Fibroblast of lung (primary cell): Measurements from ENCODE around the gene G6PC1. TPM values are rescaled to one million over a fixed set of nuclear protein-coding genes. Genes with fewer than 3 reads are reported as not detected.
A peak's percentile ranks its signal among the peaks of the same experiment; 100 is the strongest.
"Not testable (repeated sequence)": the region's sequence is repeated elsewhere in the genome, so short reads cannot be mapped to it uniquely, and the experiment has no call there.

Experiments used
- DNase-seq, 2 donors: peaks; one replicate each; pipeline versions ENCODE4 v3.0.0 to v3.0.0-alpha.2; 2010; ENCODE audit warnings: low read depth in 2 of 2
- H2AFZ ChIP-seq: 2 replicates; pipeline ENCODE4 v1.5.1; 2012; ENCODE audit warnings: low read length, control low read depth, inconsistent platforms
- H3K27ac ChIP-seq: 2 replicates; pipeline ENCODE4 v1.5.1; 2011; ENCODE audit warnings: low read length, control low read depth; ENCODE audit not compliant: insufficient read depth
- H3K27me3 ChIP-seq: 2 replicates; pipeline ENCODE4 v1.5.1; 2011; ENCODE audit warnings: mild to moderate bottlenecking, low read length; ENCODE audit not compliant: control insufficient read depth, insufficient read depth
- H3K36me3 ChIP-seq: 2 replicates; pipeline ENCODE4 v1.5.1; 2011; ENCODE audit warnings: low read length; ENCODE audit not compliant: control insufficient read depth, insufficient read depth
- H3K4me1 ChIP-seq: 2 replicates; pipeline ENCODE4 v1.5.1; 2011; ENCODE audit warnings: low read length; ENCODE audit not compliant: control insufficient read depth, insufficient read depth; ENCODE audit errors: extremely low read depth
- H3K4me2 ChIP-seq: 2 replicates; pipeline ENCODE4 v1.5.1; 2011; ENCODE audit warnings: low read length, control low read depth; ENCODE audit not compliant: insufficient read depth; ENCODE audit errors: extremely low read depth
- H3K4me3 ChIP-seq, 4 experiments: fragments of 200-600 bp in 1 of 4; sonication (generic) in 1 of 4; replicated peaks in 1 of 4; 2 replicates each; pipeline ENCODE4 v1.5.1; 2011 to 2016; ENCODE audit warnings: low read length in 4 of 4, low read depth in 3 of 4, mild to moderate bottlenecking in 3 of 4, control low read depth in 2 of 4, inconsistent platforms in 1 of 4, mixed read lengths in 1 of 4; ENCODE audit not compliant: insufficient read depth in 1 of 4; ENCODE audit errors: control extremely low read depth in 1 of 4
- H3K79me2 ChIP-seq: 2 replicates; pipeline ENCODE4 v1.5.1; 2012; ENCODE audit warnings: mild to moderate bottlenecking, low read length, inconsistent platforms; ENCODE audit not compliant: control insufficient read depth, insufficient read depth
- H3K9ac ChIP-seq: 2 replicates; pipeline ENCODE4 v1.5.1; 2011; ENCODE audit warnings: mild to moderate bottlenecking, low read length, control low read depth; ENCODE audit not compliant: insufficient read depth
- H3K9me3 ChIP-seq: 2 replicates; pipeline ENCODE4 v1.5.1; 2012; ENCODE audit warnings: low read depth, low read length; ENCODE audit not compliant: control insufficient read depth, insufficient read depth
- H4K20me1 ChIP-seq: 2 replicates; pipeline ENCODE4 v1.5.1; 2011; ENCODE audit warnings: low read length; ENCODE audit not compliant: control insufficient read depth, insufficient read depth; ENCODE audit errors: extremely low read depth
- EZH2 ChIP-seq: IDR thresholded peaks from 2 replicates; pipeline ENCODE4 v1.5.1; 2012; ENCODE audit warnings: low read length, control low read depth, mild to moderate bottlenecking; ENCODE audit errors: missing control alignments
- polyA plus RNA-seq, 2 donors: library from polyadenylated mRNA; depleted of rRNA in 1 of 2; stranded (reverse) in 1 of 2; unstranded in 1 of 2; fragments of >200 nt; gene quantifications; 2 replicates each; pipeline ENCODE4 v1.2.1, GENCODE V29; 2011 to 2012; ENCODE audit warnings: missing spikeins in 1 of 2
- total RNA-seq: library from RNA; depleted of rRNA; stranded (reverse); fragments of >200 nt; gene quantifications from 2 replicates; pipeline ENCODE4 v1.2.1, GENCODE V29; 2014
- TF ChIP-seq, protein P1 (sequence below), 2 donors: IDR thresholded peaks in 1 of 2; conservative IDR thresholded peaks in 1 of 2; 1 replicate in 1 of 2; 2 replicates in 1 of 2; pipeline ENCODE4 v1.5.1; 2011 to 2012; ENCODE audit warnings: low read length in 2 of 2, control low read depth in 1 of 2, inconsistent platforms in 1 of 2, low read depth in 1 of 2, mild to moderate bottlenecking in 1 of 2

The G6PC1 gene
- total and polyA plus RNA-seq, 2 donors (not counting 1 experiment from before 2014, with no cell fraction given), result not detected

DNA sequence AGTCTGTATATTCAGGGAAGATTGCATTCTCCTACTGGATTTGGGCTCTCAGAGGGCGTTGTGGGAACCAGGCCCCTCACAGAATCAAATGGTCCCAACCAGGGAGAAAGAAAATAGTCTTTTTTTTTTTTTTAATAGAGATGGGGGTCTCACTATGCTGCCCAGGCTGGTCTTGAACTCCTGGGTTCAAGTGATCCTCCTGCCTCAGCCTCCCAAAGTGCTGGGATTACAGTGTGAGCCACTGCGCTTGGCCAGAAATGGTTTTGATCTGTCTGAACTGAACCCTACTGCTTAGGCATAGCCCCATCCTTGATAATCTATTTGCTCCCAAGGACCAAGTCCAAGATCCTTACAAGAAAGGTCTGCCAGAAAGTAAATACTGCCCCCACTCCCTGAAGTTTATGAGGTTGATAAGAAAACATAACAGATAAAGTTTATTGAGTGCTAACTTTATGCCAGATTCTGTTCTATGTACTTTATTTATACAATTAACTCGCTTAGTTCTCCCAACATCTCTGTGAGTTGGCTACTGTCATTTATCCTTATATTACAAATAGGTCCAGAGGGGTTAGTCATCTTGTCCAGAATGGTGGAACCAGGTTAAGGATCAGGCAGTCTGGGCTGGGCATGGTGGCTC is 13.5 kb downstream of the G6PC1 start:
- Histone ChIP-seq H2AFZ (no peak overlapping the region), H3K27ac (no peak overlapping the region), H3K4me1 (no peaks in the 10 kb centered on the region), H3K36me3 (no peaks in the 10 kb centered on the region), H3K4me2 (no peak overlapping the region), H3K27me3 (peaks cover 4% of the 10 kb centered on the region), H3K9ac (no peak overlapping the region), H3K9me3 (no peaks in the 10 kb centered on the region), H3K79me2 (no peaks in the 10 kb centered on the region), H3K4me3 (no peak overlapping the region), H4K20me1 (no peaks in the 10 kb centered on the region)
- TF ChIP-seq, protein P1, sequence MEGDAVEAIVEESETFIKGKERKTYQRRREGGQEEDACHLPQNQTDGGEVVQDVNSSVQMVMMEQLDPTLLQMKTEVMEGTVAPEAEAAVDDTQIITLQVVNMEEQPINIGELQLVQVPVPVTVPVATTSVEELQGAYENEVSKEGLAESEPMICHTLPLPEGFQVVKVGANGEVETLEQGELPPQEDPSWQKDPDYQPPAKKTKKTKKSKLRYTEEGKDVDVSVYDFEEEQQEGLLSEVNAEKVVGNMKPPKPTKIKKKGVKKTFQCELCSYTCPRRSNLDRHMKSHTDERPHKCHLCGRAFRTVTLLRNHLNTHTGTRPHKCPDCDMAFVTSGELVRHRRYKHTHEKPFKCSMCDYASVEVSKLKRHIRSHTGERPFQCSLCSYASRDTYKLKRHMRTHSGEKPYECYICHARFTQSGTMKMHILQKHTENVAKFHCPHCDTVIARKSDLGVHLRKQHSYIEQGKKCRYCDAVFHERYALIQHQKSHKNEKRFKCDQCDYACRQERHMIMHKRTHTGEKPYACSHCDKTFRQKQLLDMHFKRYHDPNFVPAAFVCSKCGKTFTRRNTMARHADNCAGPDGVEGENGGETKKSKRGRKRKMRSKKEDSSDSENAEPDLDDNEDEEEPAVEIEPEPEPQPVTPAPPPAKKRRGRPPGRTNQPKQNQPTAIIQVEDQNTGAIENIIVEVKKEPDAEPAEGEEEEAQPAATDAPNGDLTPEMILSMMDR (conservative IDR thresholded peaks at IDR 0.05 in 1 of 2, IDR thresholded peaks at IDR 0.05 in 1 of 2; ENCODE audit: low read depth in 1 of 2, low read length in 2 of 2), result no peak
- no peak for TF ChIP-seq EZH2
- no peak for DNase-seq

DNA sequence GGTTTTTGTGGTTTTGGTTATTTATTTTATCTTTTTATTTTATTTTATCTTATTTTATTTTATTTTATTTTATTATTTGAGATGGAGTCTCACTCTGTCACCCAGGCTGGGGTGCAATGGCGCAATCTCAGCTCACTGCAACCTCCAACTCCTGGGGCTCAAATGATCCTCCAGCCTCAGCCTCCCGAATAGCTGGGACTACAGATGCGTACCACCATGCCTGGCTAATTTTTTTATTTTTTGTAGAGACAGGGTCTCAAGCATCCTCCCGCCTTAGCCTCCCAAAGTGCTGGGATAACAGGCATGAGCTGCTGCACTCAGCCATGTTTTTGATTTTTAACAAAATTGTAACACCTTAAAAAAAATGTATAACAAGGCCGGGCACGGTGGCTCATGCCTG is 14.7 kb downstream of the G6PC1 start:
- H3K27me3 ChIP-seq, H3K4me3 ChIP-seq, H3K79me2 ChIP-seq, H4K20me1 ChIP-seq, H3K9me3 ChIP-seq, H3K4me2 ChIP-seq, DNase-seq, H3K36me3 ChIP-seq, H3K27ac ChIP-seq, H3K4me1 ChIP-seq, H3K9ac ChIP-seq, H2AFZ ChIP-seq: not testable (repeated sequence)

DNA sequence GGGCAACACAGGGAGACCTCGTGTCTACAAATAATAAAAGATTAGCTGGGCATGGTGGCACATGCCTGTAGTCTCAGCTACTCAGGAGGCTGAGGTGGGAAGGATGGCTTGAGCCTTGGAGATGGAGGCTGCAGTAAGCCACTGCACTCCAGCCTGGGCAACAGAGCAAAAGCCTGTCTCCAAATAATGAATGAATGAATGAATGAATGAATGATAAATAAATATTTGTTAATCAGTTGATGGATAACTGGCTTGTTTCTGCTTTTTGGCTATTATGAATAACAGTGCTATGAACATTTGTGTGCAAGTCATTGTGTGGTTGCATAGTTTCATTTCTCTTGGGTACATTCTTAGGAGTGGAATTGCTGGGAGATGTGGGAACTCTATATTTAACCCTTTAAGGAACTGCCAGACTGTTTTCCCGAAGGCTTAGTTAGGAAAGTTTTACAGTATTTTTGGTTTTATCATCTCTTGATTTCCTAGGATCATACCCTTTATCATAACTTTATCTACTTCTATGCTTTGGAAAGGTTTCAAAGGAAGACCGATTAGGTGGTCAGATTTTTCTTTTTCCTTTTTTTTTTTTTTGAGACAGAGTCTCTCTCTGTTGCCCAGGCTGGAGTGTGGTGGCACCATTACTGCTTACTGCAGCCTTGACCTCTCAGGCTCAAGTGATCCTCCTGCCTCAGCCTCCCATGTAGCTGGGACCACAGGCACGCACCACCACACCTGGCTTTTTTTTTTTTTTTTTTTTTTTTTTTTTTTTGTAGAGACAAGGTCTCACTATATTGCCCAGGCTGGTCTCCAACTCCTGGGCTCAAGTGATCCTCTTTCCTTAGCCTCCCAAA is 16.0 kb downstream of the G6PC1 start:
- H3K4me1 ChIP-seq, H3K79me2 ChIP-seq, H3K27me3 ChIP-seq, H3K27ac ChIP-seq, H3K4me2 ChIP-seq, H3K36me3 ChIP-seq, H2AFZ ChIP-seq, DNase-seq, H3K9ac ChIP-seq, H3K4me3 ChIP-seq, H3K9me3 ChIP-seq, H4K20me1 ChIP-seq: not testable (repeated sequence)

DNA sequence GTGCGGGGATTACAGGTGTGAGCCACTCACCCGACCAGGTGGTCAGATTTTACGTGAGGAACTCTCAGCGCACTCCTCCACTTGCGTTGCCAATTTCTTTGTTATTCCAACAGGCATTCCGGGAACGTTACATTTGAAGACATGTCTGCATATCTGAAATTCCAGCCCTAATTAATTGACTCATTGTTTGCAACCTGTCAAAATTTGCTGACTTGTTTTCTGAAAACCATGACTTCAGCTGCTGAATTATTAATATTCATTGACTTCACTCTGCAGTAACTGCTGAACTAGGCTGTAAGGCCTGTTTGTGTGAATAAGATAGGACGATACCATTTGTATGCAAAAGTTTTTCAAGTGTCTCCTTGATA is 16.6 kb downstream of the G6PC1 start:
- Histone ChIP-seq H3K27ac (no peak overlapping the region), H3K9ac (no peak overlapping the region), H3K4me1 (no peaks in the 10 kb centered on the region), H3K4me2 (no peak overlapping the region), H4K20me1 (no peaks in the 10 kb centered on the region), H3K36me3 (no peaks in the 10 kb centered on the region), H2AFZ (no peak overlapping the region), H3K27me3 (peaks cover 6% of the 10 kb centered on the region), H3K4me3 (no peak overlapping the region), H3K79me2 (no peaks in the 10 kb centered on the region), H3K9me3 (no peaks in the 10 kb centered on the region)
- TF ChIP-seq EZH2, result no peak
- TF ChIP-seq, protein P1 (conservative IDR thresholded peaks at IDR 0.05 in 1 of 2, IDR thresholded peaks at IDR 0.05 in 1 of 2; ENCODE audit: low read depth in 1 of 2, low read length in 2 of 2), result no peak
- peak in 1 of 2 donors; percentile 35 for DNase-seq
